HG03378 (cell line): ENCODE data around the gene PSMD4.
"Not testable (repeated sequence)": the region's sequence is repeated elsewhere in the genome, so short reads cannot be mapped to it uniquely, and the experiment has no call there.

Source experiments
- ATAC-seq: cut with Tn5 transposase; IDR thresholded peaks from one replicate; pipeline ENCODE4 v1.9.1; 2021; ENCODE audit warnings: mild to moderate bottlenecking, moderate library complexity; ENCODE audit not compliant: unreplicated experiment

Gene PSMD4

DNA sequence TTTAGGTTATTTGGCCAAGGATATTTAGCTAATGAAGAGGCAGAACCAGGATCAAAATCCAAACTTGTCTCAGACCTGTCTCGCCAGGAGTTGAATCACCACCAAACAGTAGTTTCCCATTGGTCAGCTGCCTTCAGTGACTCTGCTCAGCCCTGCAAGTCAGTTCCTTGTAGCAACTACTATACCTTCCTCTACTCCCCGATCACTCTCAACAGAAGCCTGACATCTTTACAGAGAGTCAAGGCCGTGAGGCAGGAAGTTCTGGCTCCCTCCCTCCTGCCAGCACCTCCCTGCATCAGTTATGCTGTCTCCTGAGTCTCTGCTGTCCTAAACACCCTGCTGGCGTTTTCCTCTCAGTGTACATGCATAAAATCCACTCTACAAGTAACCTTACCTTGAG lies 13.2 kb downstream of the PSMD4 start:
- ATAC-seq: no peak

- no peak for ATAC-seq
Measured at GRCh38 chr1:151273924-151274466, 19.5 kb downstream of the PSMD4 start.

DNA sequence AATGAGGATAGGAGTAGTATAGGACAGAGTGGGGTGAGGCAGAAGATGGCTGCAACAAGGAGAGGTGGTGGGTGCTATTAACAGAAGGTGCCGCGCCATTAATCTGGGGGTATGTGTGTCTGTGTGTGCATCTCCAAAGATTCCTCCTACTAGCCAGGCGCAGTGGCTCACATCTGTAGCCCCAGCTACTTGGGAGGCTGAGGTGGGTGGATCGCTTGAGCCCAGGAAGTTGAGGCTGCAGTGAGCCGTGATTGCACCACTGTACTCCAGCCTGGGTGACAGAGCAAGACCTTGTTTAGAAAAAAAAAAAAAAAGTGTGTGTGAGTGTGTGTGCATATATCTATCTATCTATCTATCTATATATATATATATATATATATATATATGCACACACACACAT lies 20.8 kb downstream of the PSMD4 start:
- ATAC-seq: not testable (repeated sequence)

DNA sequence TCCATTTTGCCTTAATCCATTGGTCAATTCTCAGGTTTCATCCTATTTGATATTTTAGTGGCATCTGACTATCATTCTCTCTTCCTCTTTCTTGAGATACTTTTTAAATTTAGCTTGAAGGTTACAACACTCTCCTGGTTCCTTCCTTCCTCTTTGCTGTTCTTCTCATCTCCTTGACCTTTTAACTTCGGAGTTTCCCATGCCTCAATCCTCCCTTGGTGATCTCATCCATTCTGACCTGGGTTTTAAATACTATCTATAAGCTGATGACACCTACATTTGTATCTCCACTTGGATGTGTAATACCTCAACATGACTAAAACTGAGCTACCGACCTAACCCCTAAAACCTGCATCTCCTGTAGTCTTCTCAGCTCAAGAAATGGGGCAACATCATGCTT lies 22.7 kb downstream of the PSMD4 start:
- ATAC-seq: no peak

DNA sequence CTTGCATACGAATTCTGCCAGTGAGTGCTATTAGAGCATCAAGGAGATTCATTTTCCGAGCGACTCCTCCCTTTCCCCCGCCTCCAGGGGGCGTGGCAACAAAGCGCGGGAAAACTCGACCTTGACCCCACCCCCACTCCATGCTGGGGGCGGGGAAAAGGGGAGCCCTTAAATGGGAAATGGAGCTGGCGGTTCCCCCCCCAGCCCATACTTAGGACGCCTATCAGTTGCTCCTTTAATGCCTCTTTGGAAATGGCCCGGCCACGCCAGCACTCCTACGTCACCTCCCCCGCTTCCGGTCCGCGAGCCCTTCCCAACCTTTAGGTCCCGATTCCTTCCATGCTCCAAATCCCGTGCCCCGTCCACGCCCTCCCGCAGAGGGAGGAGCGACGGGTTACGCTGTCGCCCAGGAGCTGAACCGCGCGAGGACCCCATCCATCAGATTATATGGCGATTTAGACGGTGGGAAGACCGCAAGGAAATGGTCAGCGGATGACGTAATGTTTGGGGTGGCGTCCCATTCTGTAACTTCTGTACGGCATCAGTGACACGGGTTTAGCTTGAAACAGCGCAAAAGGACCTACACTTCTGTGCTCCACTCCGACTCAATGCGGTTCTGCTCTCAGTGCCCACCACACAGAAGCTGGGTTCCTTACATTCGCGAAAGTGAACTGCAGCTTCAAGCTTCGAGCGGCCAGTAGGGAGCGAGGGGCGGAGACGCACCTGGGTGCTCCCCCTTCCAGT lies 26.9 kb downstream of the PSMD4 start:
- peak; percentile 40 for ATAC-seq

GRCh38 chr1:151281969-151282882 lies 27.7 kb downstream of the PSMD4 start, which contains the start of gene ZNF687:
TSS of gene ZNF687 (plus strand) at chr1:151282299. CDS start at chr1:151286292, 3,993 bp downstream.
- ATAC-seq: peak; percentile 77

DNA sequence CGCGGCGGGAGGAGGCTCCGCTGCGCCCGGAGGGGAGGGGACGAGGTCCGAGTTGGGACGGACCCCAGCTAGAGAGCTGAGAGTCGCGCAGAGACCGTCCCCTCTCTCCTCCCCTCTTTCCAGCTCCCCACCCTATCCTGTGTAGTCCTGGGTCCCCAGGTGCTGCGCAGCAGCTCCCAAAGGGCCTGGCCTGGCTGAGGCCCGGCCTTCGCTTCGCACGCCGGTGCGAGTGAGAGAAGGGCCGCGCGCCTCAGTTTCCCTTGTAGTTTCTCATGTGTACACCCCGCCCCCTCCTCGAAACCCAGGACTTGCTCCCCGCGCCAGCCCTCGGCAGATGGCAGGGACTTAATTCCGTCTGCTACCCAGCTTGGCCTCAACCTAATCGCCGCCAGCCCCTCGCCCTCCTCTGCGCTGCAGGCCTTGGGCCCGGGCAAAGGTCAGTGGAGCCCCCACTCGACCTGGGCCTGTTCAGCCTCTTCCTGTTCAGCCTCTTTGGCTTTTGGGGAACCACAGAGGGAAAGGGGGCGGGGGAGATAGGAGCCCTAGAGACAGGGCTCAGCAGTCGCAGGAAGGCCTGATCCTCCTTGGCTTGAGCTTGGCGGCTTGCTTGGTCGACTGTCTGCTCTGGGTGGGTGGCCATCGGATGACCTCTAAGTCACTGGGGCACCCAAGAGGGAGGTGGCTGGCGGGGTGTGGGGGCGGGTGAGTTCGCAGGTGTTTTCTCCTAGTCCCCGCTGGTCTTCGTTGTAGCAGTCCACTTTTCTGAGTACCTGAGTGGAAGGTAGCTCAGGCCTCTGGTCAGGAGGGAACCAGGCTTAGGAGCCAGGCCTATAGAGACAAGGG lies 28.6 kb downstream of the PSMD4 start:
- no peak for ATAC-seq

DNA sequence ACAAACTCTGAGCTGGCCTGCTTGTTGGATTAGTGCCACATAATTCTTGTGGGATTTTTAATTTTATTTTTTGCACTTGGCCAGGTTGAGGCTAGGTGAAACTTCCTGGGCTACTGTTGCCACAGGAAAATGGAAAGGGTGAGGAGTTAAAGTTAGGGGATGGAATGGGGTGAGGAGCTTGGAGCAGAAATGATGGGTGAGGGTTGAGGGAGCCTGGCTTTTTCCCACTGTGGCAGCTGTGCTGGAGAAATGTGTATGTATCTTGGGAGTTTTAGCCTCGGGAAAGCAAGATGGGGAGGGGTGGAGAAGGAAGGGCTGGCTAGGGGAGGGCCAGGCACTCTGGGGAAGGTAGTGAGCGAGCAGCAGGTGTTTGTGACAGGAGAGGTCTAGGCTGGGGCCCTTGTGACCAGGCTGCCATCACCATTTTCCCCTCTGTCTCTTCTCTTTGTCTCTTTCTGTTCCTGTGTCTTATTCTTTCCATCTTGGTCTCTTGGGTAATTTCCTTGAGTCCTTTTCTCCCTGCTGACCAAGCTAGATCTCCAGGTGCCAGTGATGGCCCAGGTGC lies 29.6 kb downstream of the PSMD4 start:
- no peak for ATAC-seq

- no peak for ATAC-seq
Measured at GRCh38 chr1:151286619-151287340, 32.2 kb downstream of the PSMD4 start.

GRCh38 chr1:151287341-151287699 lies 32.8 kb downstream of the PSMD4 start:
- no peak for ATAC-seq

DNA sequence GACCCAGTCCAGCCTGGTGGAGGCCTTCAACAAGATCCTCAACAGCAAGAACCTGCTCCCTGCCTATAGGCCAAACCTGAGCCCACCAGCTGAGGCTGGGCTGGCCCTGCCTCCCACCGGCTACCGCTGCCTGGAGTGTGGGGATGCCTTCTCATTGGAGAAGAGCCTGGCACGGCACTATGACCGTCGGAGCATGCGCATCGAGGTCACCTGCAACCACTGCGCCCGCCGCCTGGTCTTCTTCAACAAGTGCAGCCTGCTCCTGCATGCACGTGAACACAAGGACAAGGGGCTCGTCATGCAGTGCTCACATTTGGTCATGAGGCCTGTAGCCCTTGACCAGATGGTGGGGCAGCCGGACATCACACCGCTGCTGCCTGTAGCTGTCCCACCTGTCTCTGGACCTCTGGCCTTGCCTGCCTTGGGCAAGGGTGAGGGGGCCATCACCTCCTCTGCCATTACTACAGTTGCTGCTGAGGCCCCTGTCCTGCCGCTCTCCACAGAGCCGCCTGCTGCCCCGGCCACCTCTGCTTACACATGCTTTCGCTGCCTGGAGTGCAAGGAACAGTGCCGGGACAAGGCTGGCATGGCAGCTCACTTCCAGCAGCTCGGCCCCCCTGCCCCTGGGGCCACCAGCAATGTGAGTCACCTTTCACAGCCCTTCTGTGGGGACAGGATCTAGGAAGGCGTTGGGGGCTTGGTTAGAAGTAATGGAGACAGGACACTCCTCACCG lies 33.4 kb downstream of the PSMD4 start:
- ATAC-seq: no peak

- no peak for ATAC-seq
Measured at GRCh38 chr1:151288502-151288901, 34.0 kb downstream of the PSMD4 start.

DNA sequence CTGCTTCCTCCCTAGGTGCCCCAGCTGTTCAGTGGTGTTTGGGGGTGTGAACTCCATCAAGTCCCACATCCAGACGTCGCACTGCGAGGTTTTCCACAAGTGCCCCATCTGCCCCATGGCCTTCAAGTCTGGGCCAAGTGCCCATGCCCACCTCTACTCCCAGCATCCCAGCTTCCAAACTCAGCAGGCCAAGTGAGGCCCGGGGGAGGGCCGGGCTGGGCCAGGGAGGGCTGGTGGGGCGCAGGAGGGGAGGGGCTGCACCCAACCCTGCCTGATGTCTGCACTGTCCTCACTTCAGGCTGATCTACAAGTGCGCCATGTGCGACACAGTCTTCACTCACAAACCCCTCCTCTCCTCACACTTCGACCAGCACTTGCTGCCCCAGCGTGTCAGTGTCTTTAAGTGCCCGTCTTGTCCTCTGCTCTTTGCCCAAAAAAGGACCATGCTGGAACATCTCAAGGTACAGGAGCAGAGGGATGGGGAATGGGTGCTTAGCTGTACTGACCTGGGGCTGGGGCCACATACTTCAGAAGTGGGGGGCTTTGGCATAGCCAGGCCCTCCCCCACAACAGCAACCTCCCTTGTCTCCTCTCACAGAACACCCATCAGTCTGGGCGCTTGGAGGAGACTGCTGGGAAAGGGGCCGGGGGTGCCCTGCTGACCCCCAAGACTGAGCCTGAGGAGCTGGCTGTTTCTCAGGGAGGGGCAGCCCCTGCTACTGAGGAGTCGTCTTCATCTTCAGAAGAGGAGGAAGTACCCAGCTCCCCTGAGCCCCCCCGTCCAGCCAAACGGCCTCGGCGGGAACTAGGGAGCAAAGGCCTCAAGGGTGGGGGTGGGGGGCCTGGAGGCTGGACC lies 34.8 kb downstream of the PSMD4 start:
- no peak for ATAC-seq

- no peak for ATAC-seq
Measured at GRCh38 chr1:151289991-151290708, 35.6 kb downstream of the PSMD4 start.

GRCh38 chr1:151290709-151291303 lies 36.3 kb downstream of the PSMD4 start:
- no peak for ATAC-seq

GRCh38 chr1:151292207-151293030 lies 37.9 kb downstream of the PSMD4 start:
- ATAC-seq: no peak
